Mammary epithelial cell (primary cell): Measurements from ENCODE around the gene EPHA3.

Experiments
- CTCF ChIP-seq, 2 donors: IDR thresholded peaks in 1 of 2; conservative IDR thresholded peaks in 1 of 2; 2 replicates each; pipeline ENCODE4 v1.5.1; 2011 to 2012; ENCODE audit warnings: inconsistent platforms in 2 of 2, low read length in 2 of 2, mild to moderate bottlenecking in 2 of 2, control low read depth in 1 of 2, low read depth in 1 of 2; ENCODE audit not compliant: insufficient read depth in 1 of 2; ENCODE audit errors: extremely low read depth in 1 of 2
- EZH2 ChIP-seq: IDR thresholded peaks from 2 replicates; pipeline ENCODE4 v1.6.1; 2012; ENCODE audit warnings: low read length, inconsistent platforms, borderline replicate concordance

- TF ChIP-seq CTCF (conservative IDR thresholded peaks at IDR 0.05 in 1 of 2, IDR thresholded peaks at IDR 0.05 in 1 of 2; ENCODE audit: extremely low read depth in 1 of 2, insufficient read depth in 1 of 2, low read depth in 1 of 2, low read length in 2 of 2) (no peak), EZH2 (no peak)
Observed at GRCh38 chr3:89402051-89402450, 294.6 kb downstream of the EPHA3 start.
